HG03378 (cell line): Measurements from ENCODE around the gene BIVM.

ENCODE experiments used
- ATAC-seq: cut with Tn5 transposase; IDR thresholded peaks from one replicate; pipeline ENCODE4 v1.9.1; 2021; ENCODE audit warnings: mild to moderate bottlenecking, moderate library complexity; ENCODE audit not compliant: unreplicated experiment

BIVM gene

GRCh38 chr13:102877303-102877702 is 78.4 kb downstream of the BIVM start:
- ATAC-seq: no peak

DNA sequence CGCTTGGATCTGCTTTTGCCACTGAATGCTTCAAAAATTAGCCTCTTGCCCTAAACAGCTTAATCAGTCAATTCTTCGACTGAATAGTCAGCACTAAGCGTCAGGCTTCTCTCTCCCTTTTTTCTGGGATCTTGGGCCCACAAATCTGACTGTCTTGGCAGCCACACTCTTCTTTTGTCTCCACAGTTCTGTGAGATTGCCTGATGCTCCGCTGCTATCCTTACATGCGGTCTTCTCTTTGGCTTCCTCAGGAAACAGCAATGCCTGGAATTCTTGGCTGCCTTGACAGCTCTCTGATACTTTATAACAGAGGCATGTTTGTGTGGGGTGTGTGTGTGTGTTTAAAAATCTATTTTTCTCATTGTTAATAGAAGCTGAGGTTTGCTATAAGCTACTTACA is 79.6 kb downstream of the BIVM start:
- no peak for ATAC-seq

GRCh38 chr13:102879793-102880499 is 81.0 kb downstream of the BIVM start:
- ATAC-seq: no peak

GRCh38 chr13:102881819-102882686 is 83.1 kb downstream of the BIVM start:
- ATAC-seq: no peak
